Islet of Langerhans (tissue), 1 donor: Measurements from ENCODE around the gene PPP2R5C.

Source experiments
- FAIRE-seq: peaks from one replicate; lab custom pipeline; 2011; peaks lifted over from hg19 to GRCh38; lab: Jason Lieb, UNC

Gene PPP2R5C

DNA sequence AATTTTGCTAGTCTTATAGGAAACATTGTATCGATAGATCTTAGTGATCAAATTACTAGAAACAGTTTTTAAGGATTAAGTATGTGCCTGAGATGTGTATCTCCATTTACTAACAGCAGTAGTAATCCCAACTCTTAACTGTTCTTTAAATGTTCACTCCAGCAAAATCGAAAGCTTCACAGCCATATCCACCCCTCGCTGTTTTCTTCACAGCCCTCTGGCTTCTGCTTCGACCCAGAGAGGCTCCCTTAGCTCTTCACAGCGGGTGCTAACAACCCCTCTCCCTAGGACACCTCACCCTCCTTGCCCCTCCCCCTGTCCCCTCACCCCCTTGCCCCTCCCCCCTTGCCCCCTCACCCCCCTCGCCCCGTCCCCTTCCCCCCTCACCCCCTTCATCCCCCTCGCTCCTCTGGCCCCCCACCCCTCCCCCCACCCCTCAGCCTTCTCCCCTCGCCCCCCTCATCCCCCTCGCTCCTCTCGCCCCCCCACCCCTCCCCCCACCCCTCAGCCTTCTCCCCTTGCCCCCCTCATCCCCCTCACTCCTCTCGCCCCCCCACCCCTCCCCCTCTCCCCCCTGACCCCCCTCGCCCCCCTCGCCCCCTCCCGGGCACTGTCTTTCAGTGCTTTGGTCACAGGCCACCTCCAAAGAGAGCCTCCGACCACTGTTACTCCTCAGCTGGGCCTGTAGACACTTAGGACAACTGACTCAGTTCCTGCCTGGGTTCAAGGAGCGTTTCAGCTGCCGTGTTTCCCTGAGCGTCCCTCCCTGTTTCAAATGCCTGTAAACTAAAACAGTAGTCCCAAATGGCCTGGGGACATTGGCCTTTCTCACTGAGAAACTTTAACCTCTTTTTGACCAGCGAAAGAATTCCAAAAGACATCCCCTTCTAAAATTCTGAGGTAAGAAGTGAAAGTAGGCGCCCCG is 156.8 kb downstream of the PPP2R5C start:
- FAIRE-seq, result no peak

DNA sequence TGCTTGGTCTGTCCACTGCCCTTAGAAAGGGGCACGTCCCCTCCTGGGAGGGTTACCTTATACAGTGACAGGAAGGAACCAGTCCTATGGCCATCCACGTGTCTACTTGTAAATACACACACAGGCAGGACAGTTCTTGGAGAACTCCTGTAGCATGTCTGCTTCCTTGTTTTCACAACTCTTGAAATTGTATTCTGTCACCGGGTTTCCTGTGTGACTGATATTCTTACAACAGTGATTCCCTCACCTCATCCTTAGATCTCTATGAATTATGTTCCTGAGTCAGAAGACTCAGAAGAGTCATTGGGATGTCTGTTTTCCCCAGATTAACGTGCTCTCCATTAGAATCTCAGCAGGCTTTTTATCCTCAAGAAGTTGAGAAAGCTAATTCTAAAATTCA is 158.8 kb downstream of the PPP2R5C start:
- FAIRE-seq, result no peak

GRCh38 chr14:101922866-101923265 is 161.4 kb downstream of the PPP2R5C start:
- FAIRE-seq, result no peak

GRCh38 chr14:101925152-101925551 is 163.6 kb downstream of the PPP2R5C start:
- FAIRE-seq, result no peak

GRCh38 chr14:101926085-101926484 is 164.6 kb downstream of the PPP2R5C start:
- FAIRE-seq, result no peak

DNA sequence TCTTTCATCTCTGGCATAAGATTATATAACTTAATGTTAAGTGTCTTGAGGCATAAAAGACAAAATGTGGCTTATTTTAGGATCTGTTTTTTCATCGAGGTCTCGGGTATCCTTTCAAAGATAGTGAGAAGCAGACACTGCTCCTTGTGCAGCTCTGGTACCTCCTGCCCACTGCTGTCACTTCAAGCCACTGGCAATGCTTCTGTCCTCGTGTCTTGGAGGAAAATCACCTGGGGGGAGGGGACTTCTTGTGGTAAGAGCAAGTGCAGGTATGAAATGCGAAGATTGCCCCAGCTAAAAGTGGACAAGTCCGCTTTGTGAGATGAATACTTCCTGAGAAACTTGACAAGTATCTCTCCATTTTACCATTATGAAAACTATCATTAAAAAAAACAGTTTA is 165.1 kb downstream of the PPP2R5C start:
- FAIRE-seq, result no peak

- FAIRE-seq, result no peak
Observed at GRCh38 chr14:101927859-101928258, 166.3 kb downstream of the PPP2R5C start.

DNA sequence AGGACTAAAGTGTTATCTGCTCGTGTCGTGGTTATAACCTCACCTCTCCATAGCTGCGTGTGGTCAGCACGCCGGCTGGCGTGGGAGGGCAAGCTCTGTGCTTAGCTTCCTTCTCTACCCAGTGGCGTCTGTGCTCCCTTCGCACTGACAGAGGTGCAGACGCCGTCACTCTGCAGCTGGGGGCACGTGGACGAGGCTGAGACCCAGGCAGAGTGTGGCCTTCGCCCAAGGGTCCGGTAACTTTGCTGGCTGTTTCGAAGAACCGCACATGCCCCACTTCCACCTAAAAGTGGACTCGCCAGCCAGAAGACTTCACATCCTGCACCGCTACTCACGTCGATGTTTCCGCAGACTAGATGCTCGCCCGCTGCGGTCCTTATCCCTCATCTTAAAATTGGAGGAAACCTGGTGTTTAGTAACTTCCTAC is 166.9 kb downstream of the PPP2R5C start:
- no peak for FAIRE-seq

DNA sequence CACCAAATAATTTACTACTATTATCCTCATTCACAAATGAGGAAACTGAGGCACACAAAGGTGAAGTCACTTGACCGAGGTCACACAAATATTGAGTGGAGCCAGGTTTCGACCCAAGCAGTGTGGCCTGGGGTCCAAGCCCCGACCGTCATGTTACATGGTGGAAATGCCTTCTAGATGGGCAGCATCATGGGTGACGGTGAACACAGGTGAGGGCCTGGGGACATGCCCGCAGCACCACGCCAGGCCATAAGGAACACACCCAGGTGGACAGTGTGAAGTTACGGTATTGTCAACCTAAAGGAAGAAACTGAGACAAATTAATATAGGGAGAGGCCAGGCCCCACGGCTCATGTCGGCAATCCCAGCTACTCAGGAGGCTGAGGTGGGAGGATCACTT is 167.6 kb downstream of the PPP2R5C start:
- FAIRE-seq, result no peak

DNA sequence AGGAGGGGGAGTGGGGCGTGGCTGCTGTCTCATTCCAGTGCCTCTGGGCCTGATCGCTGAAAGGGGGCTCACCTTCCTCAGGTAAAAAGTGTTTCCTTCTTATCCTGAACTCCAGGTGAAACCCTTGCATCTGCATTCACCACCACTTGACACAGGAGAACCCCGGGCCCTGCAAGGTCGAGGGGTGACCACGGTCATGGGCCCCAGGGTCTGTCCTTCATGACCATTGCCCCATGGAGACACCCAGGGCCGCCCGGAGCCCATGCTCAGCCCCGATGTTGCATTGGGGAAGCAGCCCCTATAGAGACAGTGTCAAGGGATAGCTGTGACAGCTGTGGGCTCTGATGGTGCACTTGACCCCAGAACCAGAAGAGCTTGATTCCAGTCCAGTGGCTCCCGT is 168.4 kb downstream of the PPP2R5C start:
- no peak for FAIRE-seq

GRCh38 chr14:101932673-101933072 is 171.2 kb downstream of the PPP2R5C start:
- FAIRE-seq, result no peak

GRCh38 chr14:101933209-101933608 is 171.7 kb downstream of the PPP2R5C start:
- no peak for FAIRE-seq

DNA sequence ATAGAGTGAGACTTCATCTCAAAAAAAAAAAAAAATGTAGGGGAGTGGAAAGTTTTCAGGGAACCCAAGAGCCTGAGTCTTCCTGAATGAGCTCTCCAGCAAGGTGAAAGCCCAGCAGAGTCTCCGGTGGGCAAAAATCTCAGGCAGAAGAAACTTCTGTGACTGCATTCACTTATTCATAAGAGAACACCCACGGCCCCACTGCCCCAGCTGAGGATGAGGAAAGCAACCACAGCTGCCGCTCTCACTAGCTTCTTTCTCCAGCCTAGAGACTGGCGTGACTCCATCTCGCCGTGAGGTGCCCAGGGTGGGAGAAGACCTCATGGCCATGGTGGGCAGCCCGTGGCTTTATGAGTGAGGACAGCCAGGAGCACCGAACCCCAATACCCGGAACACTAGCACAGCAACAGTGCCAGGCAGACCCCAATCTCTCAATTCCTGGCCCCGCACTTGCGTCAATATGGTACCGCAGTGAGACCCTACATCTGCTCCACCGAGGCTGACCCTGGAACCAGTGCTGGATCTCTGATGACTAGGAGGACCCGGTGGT is 173.2 kb downstream of the PPP2R5C start:
- FAIRE-seq, result no peak

DNA sequence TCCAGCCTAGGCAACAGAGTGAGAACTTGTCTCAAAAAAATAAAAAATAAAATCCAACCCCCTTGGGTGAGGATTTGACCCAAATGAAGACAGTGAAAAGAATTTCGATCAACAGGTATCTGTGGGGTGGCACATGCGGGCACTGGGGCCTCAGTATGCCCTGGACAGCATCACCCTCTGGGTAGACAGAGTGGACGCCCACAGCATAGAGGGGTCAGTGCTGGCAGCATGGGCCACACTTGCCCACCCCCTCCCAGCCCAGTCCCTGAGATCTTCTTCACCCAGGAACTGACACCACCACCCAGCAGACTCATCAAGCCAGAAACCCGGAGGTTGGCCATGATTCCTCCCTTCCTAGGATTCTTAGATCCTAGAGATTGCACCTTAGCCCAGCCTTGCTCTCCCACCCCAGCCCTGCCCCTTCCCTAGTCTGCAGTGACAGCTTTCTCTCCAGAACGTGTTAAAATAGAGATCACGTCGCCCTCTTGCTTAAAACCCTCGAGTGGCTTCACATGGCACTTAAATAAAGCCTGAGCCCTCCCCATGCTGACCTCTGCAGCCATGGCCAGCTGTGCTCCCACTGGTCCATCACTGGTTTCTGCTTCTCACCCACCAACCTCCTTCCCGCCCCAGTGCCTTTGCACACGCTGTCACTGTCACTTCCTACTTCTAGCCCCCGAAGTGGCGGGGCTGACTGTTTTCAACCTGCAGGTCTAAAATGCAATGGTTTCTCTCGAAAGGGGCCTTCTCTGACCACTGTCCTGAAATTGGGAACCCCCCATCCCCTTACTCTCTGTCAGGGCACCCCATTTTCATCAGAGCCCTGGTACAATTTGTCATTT is 176.6 kb downstream of the PPP2R5C start:
- FAIRE-seq, result no peak

DNA sequence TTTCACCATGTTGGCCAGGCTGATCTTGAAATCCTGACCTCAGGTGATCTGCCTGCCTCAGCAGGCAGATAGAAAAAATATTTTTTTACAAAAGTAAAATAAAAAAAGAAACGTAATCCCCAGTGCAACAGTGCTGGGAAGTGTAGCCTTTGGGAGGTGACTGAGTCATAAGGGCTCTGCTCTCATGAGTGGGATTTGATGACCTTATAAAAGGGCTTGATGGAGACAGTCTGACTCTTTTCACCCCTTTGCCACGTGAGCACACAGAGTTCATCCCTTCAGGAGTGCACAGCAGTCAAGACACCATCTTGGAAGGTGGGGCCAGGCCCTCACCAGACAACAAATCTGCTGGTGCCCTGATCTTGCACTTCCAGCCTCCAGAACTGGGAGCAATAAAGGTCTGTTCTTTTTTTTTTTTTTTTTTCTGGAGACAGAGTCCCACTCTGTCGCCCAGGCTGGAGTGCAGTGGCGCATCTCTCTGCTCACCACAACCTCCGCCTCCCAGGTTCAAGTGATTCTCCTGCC is 178.2 kb downstream of the PPP2R5C start:
- no peak for FAIRE-seq

- FAIRE-seq, result no peak
Observed at GRCh38 chr14:101944451-101944850, 182.9 kb downstream of the PPP2R5C start.

DNA sequence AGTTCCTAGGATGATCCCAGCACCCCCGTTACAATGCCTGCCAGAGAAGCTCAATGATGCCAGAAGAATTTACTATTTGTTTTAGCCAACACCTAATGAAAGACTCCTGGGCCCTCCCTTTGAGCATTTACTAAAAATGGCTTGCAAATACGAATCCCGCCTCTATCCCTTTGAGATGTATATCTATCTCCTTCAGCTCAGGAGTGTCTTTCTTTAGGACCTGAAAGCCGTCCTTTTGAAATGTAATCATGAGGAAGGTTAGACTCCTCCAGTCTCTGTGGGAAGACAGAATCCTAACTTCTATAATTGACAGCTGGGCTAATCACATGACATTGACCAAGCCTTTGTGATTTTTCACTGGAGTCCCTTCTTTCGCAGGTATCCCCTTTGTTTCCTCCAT is 183.7 kb downstream of the PPP2R5C start:
- FAIRE-seq, result no peak

DNA sequence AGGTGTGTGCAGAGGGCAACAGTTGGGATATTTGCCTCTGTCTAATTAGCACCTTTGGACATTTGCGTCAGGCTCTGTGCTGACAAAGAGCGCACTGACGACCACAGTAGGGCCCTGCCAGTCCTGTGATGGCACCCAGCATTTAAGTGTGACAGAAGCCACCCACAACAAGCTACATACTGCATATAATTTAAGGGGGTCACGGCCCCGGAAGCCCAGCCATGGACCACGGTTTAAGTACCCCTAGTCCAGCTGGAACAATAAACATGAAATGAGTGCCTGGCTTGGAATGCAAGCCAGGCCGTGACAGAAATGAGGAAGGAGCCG is 186.0 kb downstream of the PPP2R5C start:
- FAIRE-seq, result no peak

- peak; percentile 93 for FAIRE-seq
Observed at GRCh38 chr14:101947904-101948665, 186.6 kb downstream of the PPP2R5C start.

- no peak for FAIRE-seq
Observed at GRCh38 chr14:101948666-101949216, 187.2 kb downstream of the PPP2R5C start.

DNA sequence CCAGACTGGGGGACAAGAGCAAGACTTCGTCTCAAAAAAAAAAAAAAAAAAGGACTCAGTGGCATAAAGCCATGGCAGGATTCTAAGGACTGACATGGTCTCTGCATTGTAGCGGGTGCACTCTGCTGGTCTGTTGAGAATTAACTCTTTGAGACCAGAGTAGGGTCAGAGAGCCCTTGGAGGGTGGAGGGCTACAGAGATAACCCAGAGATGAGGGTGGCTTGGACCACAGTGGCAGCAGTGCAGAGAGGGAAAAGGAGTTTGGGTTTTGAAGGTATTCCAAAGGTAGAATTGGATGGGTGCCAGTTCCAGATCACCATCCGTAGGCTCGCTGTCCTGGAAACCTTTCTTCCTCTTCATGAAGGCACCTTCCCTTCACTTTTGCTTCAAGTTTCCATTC is 188.6 kb downstream of the PPP2R5C start:
- no peak for FAIRE-seq
